HCT116 (cell line): ENCODE measurements around the gene SLC7A5. TPM values are rescaled to one million over a fixed set of nuclear protein-coding genes. Genes with fewer than 3 reads are reported as not detected.

Source experiments
- ATAC-seq: fragments of 200-7000 bp; cut with Tn5 transposase; 2 replicates; pipeline ENCODE4 v1.9.1; 2020; ENCODE audit warnings: mild to moderate bottlenecking, moderate library complexity
- BruUV-seq: library from RNA; stranded (reverse); fragments of 400-500 nt; replicated peaks from 2 replicates; lab custom pipeline; 2021; lab: Mats Ljungman, UMichigan
- CTCF ChIA-PET: fragments of 300-600 bp; sonication (Branson Sonifier 250); formaldehyde crosslinking; loops from one replicate; lab custom pipeline; 2021; ENCODE audit warnings: antibody characterized with exemption; lab: Charles Lee
- POLR2A ChIA-PET: fragments of 300-600, 350-600 bp; sonication (Branson Sonifier 250); formaldehyde crosslinking; loops from one replicate; lab custom pipeline; 2021; ENCODE audit warnings: antibody characterized with exemption; lab: Charles Lee
- RAD21 ChIA-PET, 2 experiments: fragments of 300-600 bp; sonication (Branson Sonifier 250); formaldehyde crosslinking; loops; one replicate each; lab custom pipeline; 2023; ENCODE audit warnings: low total read pairs in 2 of 2; ENCODE audit not compliant: uncharacterized antibody in 2 of 2, unreplicated experiment in 2 of 2, low non-redundant PET in 1 of 2; lab: Charles Lee
- DNase-seq: peaks from one replicate; pipeline ENCODE4 v3.0.0-alpha.2; 2010; ENCODE audit warnings: low read depth, low spot score
- H2AFZ ChIP-seq: fragments of 200-600 bp; shearing (Covaris generic), sonication (generic); 2 replicates; pipeline ENCODE4 v1.6.1; 2017; ENCODE audit warnings: low read depth, mixed run types, mixed read lengths, antibody characterized with exemption, low read length; ENCODE audit not compliant: poor library complexity, severe bottlenecking
- H3K27ac ChIP-seq: 2 replicates; pipeline ENCODE4 v1.5.1; 2012; ENCODE audit warnings: low read depth, low read length
- H3K27me3 ChIP-seq: fragments of 200-600 bp; sonication (generic); 2 replicates; pipeline ENCODE4 v1.6.1; 2016; ENCODE audit warnings: mixed run types, low read length, mixed read lengths; ENCODE audit not compliant: insufficient read depth
- H3K36me3 ChIP-seq, 2 experiments: fragments of 200-500 bp in 1 of 2; fragments of 200-600 bp in 1 of 2; sonication (Bioruptor generic) in 1 of 2; sonication (generic) in 1 of 2; 2 replicates each; pipeline versions ENCODE4 v1.5.1 to v1.6.1; 2014 to 2016; ENCODE audit warnings: low read length in 2 of 2, inconsistent platforms in 1 of 2, mixed read lengths in 1 of 2, mixed run types in 1 of 2; ENCODE audit not compliant: insufficient read depth in 2 of 2, control insufficient read depth in 1 of 2
- H3K4me1 ChIP-seq, 2 experiments: fragments of 200-600 bp in 1 of 2; sonication (generic) in 1 of 2; 2 replicates each; pipeline versions ENCODE4 v1.5.1 to v1.6.1; 2012 to 2017; ENCODE audit warnings: low read length in 2 of 2, inconsistent platforms in 1 of 2, mild to moderate bottlenecking in 1 of 2, mixed read lengths in 1 of 2, mixed run types in 1 of 2, moderate library complexity in 1 of 2; ENCODE audit not compliant: insufficient read depth in 2 of 2, control insufficient read depth in 1 of 2
- H3K4me2 ChIP-seq: fragments of 200-600 bp; sonication (generic); 2 replicates; pipeline ENCODE4 v1.6.1; 2017; ENCODE audit warnings: mixed run types, low read length, mixed read lengths
- H3K4me3 ChIP-seq, 2 experiments: fragments of 200-600 bp in 1 of 2; sonication (generic) in 1 of 2; replicated peaks in 1 of 2; 2 replicates each; pipeline ENCODE4 v1.5.1; 2011 to 2016; ENCODE audit warnings: low read length in 2 of 2, control low read depth in 1 of 2, low read depth in 1 of 2, mild to moderate bottlenecking in 1 of 2, mixed read lengths in 1 of 2, mixed run types in 1 of 2
- H3K79me2 ChIP-seq: fragments of 200-600 bp; sonication (generic); 2 replicates; pipeline ENCODE4 v1.6.1; 2017; ENCODE audit warnings: mild to moderate bottlenecking, mixed run types, low read length, moderate library complexity, mixed read lengths; ENCODE audit not compliant: insufficient read depth
- H3K9ac ChIP-seq: fragments of 200-600 bp; sonication (generic); 2 replicates; pipeline ENCODE4 v1.6.1; 2016; ENCODE audit warnings: low read length, mixed read lengths
- H3K9me2 ChIP-seq: fragments of 200-600 bp; sonication (generic), shearing (Covaris generic); 2 replicates; pipeline ENCODE4 v1.6.1; 2017; ENCODE audit warnings: mixed run types, mild to moderate bottlenecking, moderate library complexity; ENCODE audit not compliant: insufficient read depth
- H3K9me3 ChIP-seq, 2 experiments: fragments of 200-500 bp in 1 of 2; fragments of 200-600 bp in 1 of 2; sonication (Bioruptor generic) in 1 of 2; sonication (generic) in 1 of 2; 2 replicates each; pipeline ENCODE4 v1.6.1; 2014 to 2017; ENCODE audit warnings: low read length in 2 of 2, mixed read lengths in 2 of 2, inconsistent platforms in 1 of 2, low read depth in 1 of 2, mild to moderate bottlenecking in 1 of 2, mixed run types in 1 of 2, moderate library complexity in 1 of 2; ENCODE audit not compliant: control insufficient read depth in 1 of 2, insufficient read depth in 1 of 2
- H4K20me1 ChIP-seq: fragments of 200-600 bp; sonication (generic), shearing (Covaris generic); 2 replicates; pipeline ENCODE4 v1.6.1; 2017; ENCODE audit warnings: mixed run types, mild to moderate bottlenecking, moderate library complexity; ENCODE audit not compliant: insufficient read depth
- CTCF ChIP-seq, 3 experiments: fragments of 200-600 bp in 1 of 3; sonication (generic) in 1 of 3; IDR thresholded peaks in 2 of 3; conservative IDR thresholded peaks in 1 of 3; 2 replicates each; pipeline ENCODE4 v1.5.1; 2012 to 2017; ENCODE audit warnings: low read depth in 2 of 3, low read length in 2 of 3, antibody characterized with exemption in 1 of 3, borderline replicate concordance in 1 of 3, control low read depth in 1 of 3, mild to moderate bottlenecking in 1 of 3, mixed read lengths in 1 of 3, mixed run types in 1 of 3, moderate library complexity in 1 of 3; ENCODE audit not compliant: insufficient read depth in 1 of 3
- RAD21 ChIP-seq: IDR thresholded peaks from 2 replicates; pipeline ENCODE4 v1.6.1; 2012; ENCODE audit warnings: low read depth, mild to moderate bottlenecking
- REST ChIP-seq: IDR thresholded peaks from 2 replicates; pipeline ENCODE4 v1.6.1; 2012; ENCODE audit warnings: low read depth
- SRF ChIP-seq: IDR thresholded peaks from 2 replicates; pipeline ENCODE4 v1.6.1; 2012; ENCODE audit warnings: low read depth
- intact Hi-C: fragments of 100-400 bp; cut with micrococcal nuclease; formaldehyde crosslinking; loops from 2 replicates; pipeline ENCODE4 v1.10.0; 2022
- total RNA-seq: library from RNA; stranded (reverse); gene quantifications from one replicate; pipeline ENCODE4 v1.2.1, GENCODE V29; 2021; ENCODE audit not compliant: unreplicated experiment

Gene SLC7A5
- total RNA-seq, 1 experiment from 2014 or later = 482 TPM

- no peaks in the 10 kb centered on the region; a peak in 1 of 4 replicates for H3K9me3 ChIP-seq
- peak; percentile 73 for ATAC-seq
- H2AFZ ChIP-seq = no peak overlapping the region
- no peak overlapping the region for H3K4me3 ChIP-seq
- H3K4me2 ChIP-seq = no peak overlapping the region
- intact Hi-C loops = no loop called here
- no peaks in the 10 kb centered on the region for H4K20me1 ChIP-seq
- H3K4me1 ChIP-seq = peaks cover 0 to 8% of the 10 kb centered on the region in 2 experiments; a peak in 2 of 4 replicates
- H3K36me3 ChIP-seq = no peaks in the 10 kb centered on the region
- BruUV-seq = no TSS peak
- no peaks in the 10 kb centered on the region for H3K27me3 ChIP-seq
- CTCF ChIA-PET = interaction anchor here (1.7 kb wide), 1 partner anchor 99 kb away, joined by 4 read pairs; no protein-coding TSS in a partner anchor
- no peaks in the 10 kb centered on the region for H3K9me2 ChIP-seq
- no peaks in the 10 kb centered on the region for H3K79me2 ChIP-seq
- RAD21 ChIA-PET = no interaction called here
- H3K27ac ChIP-seq = no peak overlapping the region
- POLR2A ChIA-PET = no interaction called here
- no peak overlapping the region for H3K9ac ChIP-seq
- peak; percentile 63 for TF ChIP-seq RAD21
- TF ChIP-seq CTCF (IDR thresholded peaks at IDR 0.05 in 2 of 3, conservative IDR thresholded peaks at IDR 0.05 in 1 of 3; ENCODE audit: borderline replicate concordance in 1 of 3, insufficient read depth in 1 of 3, low read depth in 2 of 3, low read length in 2 of 3) = peak; percentile 38 to 50 (median 48); a peak in 5 of 6 replicates
- TF ChIP-seq REST = no peak
- TF ChIP-seq SRF = no peak
- TF ChIP-seq, all 23 proteins: peak for 2
- DNase-seq = no peak
Measured at GRCh38 chr16:87877942-87878507, 8.7 kb upstream of the SLC7A5 start.
